HUES48 (cell line): ENCODE measurements around the gene TPD52L2.
A peak's percentile ranks its signal among the peaks of the same experiment; 100 is the strongest.

Experiments used
- H3K27ac ChIP-seq: one replicate; pipeline ENCODE4 v1.7.0; 2013; ENCODE audit warnings: low read depth, low read length, inconsistent platforms
- H3K27me3 ChIP-seq: 2 replicates; pipeline ENCODE4 v1.6.1; 2013; ENCODE audit warnings: mild to moderate bottlenecking, low read length; ENCODE audit not compliant: control insufficient read depth, insufficient read depth
- H3K36me3 ChIP-seq: 2 replicates; pipeline ENCODE4 v1.6.1; 2013; ENCODE audit warnings: low read length; ENCODE audit not compliant: control insufficient read depth, insufficient read depth
- H3K4me1 ChIP-seq: 2 replicates; pipeline ENCODE4 v1.6.1; 2013; ENCODE audit warnings: mild to moderate bottlenecking, low read length; ENCODE audit not compliant: control insufficient read depth, insufficient read depth
- H3K4me3 ChIP-seq: 2 replicates; pipeline ENCODE4 v1.5.1; 2013; ENCODE audit warnings: mild to moderate bottlenecking, low read depth, low read length
- H3K9ac ChIP-seq: 2 replicates; pipeline ENCODE4 v1.6.1; 2013; ENCODE audit warnings: mild to moderate bottlenecking, low read depth, low read length, moderate library complexity
- H3K9me3 ChIP-seq: 2 replicates; pipeline ENCODE4 v1.6.1; 2013; ENCODE audit warnings: low read length; ENCODE audit not compliant: control insufficient read depth, insufficient read depth

Gene TPD52L2

GRCh38 chr20:63940071-63940471, 75.0 kb downstream of the TPD52L2 start:
- Histone ChIP-seq H3K4me3 (peak overlapping the region; percentile 54), H3K36me3 (peaks cover 38% of the 10 kb centered on the region), H3K4me1 (peaks cover 10% of the 10 kb centered on the region), H3K9ac (no peak overlapping the region), H3K27me3 (no peaks in the 10 kb centered on the region), H3K27ac (no peak overlapping the region), H3K9me3 (no peaks in the 10 kb centered on the region)

DNA sequence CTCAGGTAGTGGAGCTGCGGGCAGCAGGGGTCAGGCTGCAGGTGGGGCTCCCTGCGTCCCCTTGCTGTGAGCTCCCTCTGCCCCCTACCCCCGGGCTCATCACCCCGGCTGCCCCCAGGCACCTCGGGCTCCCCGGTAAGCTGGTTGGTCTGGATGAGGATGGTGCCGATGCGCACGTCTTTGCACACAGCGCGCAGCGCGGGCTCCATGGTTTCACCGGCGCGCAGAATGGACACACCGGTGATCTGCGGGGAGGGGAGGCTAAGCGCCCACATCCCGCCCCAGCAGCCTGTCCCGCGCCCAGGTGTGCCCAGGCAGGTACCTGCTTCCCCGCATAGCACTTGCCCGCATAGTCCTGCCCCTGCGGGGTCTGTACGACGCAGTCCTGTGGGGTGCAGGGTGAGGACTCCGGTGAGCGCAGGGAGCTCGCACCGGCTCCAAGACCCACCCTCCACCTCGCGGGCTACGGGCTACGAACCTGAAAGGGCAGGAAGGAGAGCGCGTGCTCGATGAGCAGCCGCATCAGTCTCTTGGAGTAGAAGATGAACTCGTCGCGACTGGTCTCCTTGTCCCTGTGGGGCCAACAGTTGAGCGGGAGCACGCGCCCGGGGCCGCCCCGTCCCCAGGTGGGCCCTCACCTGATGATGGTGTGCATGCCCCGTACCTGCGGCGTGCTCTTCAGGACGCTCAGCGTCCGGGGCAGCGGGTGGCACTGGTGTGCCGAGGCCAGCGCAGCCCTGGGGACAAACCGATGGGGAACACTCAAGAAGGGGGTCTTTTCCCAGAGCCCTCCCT, 75.6 kb downstream of the TPD52L2 start:
- H3K4me1 ChIP-seq: peaks cover 10% of the 10 kb centered on the region
- H3K36me3 ChIP-seq: peaks cover 40% of the 10 kb centered on the region
- H3K27ac ChIP-seq: no peak overlapping the region
- no peaks in the 10 kb centered on the region for H3K27me3 ChIP-seq
- H3K9me3 ChIP-seq: no peaks in the 10 kb centered on the region
- peak overlapping the region; percentile 54 for H3K4me3 ChIP-seq
- peak overlapping the region; percentile 22; the same call in 1 of the 2 replicates for H3K9ac ChIP-seq
